OCI-LY1 (cell line): Measurements from ENCODE around the gene TRIO.

Experiments used
- H2AFZ ChIP-seq: fragments of 200-600 bp; sonication (generic), shearing (Covaris generic); 2 replicates; pipeline ENCODE4 v1.6.0; 2014; ENCODE audit warnings: antibody characterized with exemption, mild to moderate bottlenecking, low read length
- H3F3A ChIP-seq: fragments of 200-600 bp; sonication (generic), shearing (Covaris generic); 2 replicates; pipeline ENCODE4 v1.6.0; 2014; ENCODE audit warnings: mild to moderate bottlenecking, antibody characterized with exemption, low read length, moderate library complexity; ENCODE audit not compliant: insufficient read depth
- H3K27ac ChIP-seq: fragments of 200-600 bp; sonication (generic); 2 replicates; pipeline ENCODE4 v1.5.1; 2014; ENCODE audit warnings: low read length, mixed run types, mild to moderate bottlenecking, low read depth; ENCODE audit not compliant: poor library complexity, severe bottlenecking
- H3K27me3 ChIP-seq: fragments of 200-600 bp; sonication (generic); 2 replicates; pipeline ENCODE4 v1.6.0; 2014; ENCODE audit warnings: antibody characterized with exemption, mild to moderate bottlenecking, low read length, moderate library complexity; ENCODE audit not compliant: insufficient read depth
- H3K36me3 ChIP-seq: fragments of 200-600 bp; sonication (generic); 2 replicates; pipeline ENCODE4 v1.6.1; 2014; ENCODE audit warnings: mild to moderate bottlenecking, antibody characterized with exemption, low read length, moderate library complexity, mixed read lengths; ENCODE audit not compliant: insufficient read depth
- H3K4me1 ChIP-seq: fragments of 200-600 bp; sonication (generic); 2 replicates; pipeline ENCODE4 v1.5.1; 2014; ENCODE audit warnings: mild to moderate bottlenecking, low read length, moderate library complexity; ENCODE audit not compliant: insufficient read depth, severe bottlenecking
- H3K4me2 ChIP-seq: fragments of 200-600 bp; sonication (generic), shearing (Covaris generic); 2 replicates; pipeline ENCODE4 v1.6.1; 2014; ENCODE audit warnings: low read length
- H3K4me3 ChIP-seq: fragments of 200-600 bp; sonication (generic); 2 replicates; pipeline ENCODE4 v1.5.1; 2014; ENCODE audit warnings: low read length, low read depth, mild to moderate bottlenecking, mixed read lengths; ENCODE audit not compliant: poor library complexity, severe bottlenecking
- H3K79me2 ChIP-seq: fragments of 200-600 bp; shearing (Covaris generic); 2 replicates; pipeline ENCODE4 v1.6.1; 2016; ENCODE audit warnings: mixed run types, low read length, mixed read lengths; ENCODE audit not compliant: insufficient read depth
- H3K9ac ChIP-seq: fragments of 200-600 bp; sonication (generic), shearing (Covaris generic); 2 replicates; pipeline ENCODE4 v1.6.1; 2014; ENCODE audit warnings: mild to moderate bottlenecking, low read length, mixed read lengths
- H3K9me2 ChIP-seq: fragments of 200-600 bp; sonication (generic), shearing (Covaris generic); 2 replicates; pipeline ENCODE4 v1.6.1; 2014; ENCODE audit warnings: low read depth, mild to moderate bottlenecking, low read length, mixed read lengths
- H3K9me3 ChIP-seq: fragments of 200-600 bp; shearing (Covaris generic); 2 replicates; pipeline ENCODE4 v1.6.1; 2014; ENCODE audit warnings: low read length, mixed read lengths
- H4K20me1 ChIP-seq: fragments of 200-600 bp; sonication (generic), shearing (Covaris generic); 2 replicates; pipeline ENCODE4 v1.6.0; 2016; ENCODE audit warnings: mild to moderate bottlenecking, low read length; ENCODE audit not compliant: insufficient read depth
- EZH2 ChIP-seq: fragments of 200-600 bp; sonication (generic), shearing (Covaris generic); IDR thresholded peaks from 2 replicates; pipeline ENCODE4 v1.8.0; 2017; ENCODE audit warnings: borderline replicate concordance, mixed run types, mild to moderate bottlenecking, antibody characterized with exemption, low read length, moderate library complexity, mixed read lengths
- TF ChIP-seq, protein P1 (sequence below): fragments of 200-600 bp; sonication (generic), shearing (Covaris generic); IDR thresholded peaks from 2 replicates; pipeline ENCODE4 v1.5.1; 2017; ENCODE audit warnings: mild to moderate bottlenecking, antibody characterized with exemption, low read length, moderate library complexity, mixed read lengths

TRIO gene

DNA sequence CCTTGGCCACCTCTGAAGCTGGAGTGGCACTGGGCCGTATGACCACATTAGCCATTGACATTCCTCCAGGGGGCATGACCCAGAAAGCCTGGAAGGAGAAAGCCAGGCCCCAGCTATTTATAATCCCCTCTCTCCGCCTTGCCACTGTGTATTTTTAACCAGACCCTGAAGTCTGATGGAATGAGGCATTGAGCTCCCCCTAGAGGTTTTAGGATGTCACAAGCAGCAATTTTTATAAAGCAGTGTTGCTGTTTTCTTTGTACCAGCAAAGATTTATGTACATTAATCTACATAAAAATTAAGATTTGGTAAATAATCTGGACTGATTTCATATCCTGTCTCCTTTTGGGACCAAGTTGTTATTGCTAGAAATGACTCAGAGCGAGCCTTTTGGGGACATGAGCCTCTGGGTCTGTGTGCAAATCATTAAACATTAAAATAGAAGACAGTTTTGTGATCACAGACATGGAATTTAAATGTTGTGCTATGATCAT is 127.1 kb downstream of the TRIO start:
- Histone ChIP-seq H3K9ac (no peak overlapping the region), H3K79me2 (no peaks in the 10 kb centered on the region)
- TF ChIP-seq EZH2: no peak
- TF ChIP-seq, protein P1, sequence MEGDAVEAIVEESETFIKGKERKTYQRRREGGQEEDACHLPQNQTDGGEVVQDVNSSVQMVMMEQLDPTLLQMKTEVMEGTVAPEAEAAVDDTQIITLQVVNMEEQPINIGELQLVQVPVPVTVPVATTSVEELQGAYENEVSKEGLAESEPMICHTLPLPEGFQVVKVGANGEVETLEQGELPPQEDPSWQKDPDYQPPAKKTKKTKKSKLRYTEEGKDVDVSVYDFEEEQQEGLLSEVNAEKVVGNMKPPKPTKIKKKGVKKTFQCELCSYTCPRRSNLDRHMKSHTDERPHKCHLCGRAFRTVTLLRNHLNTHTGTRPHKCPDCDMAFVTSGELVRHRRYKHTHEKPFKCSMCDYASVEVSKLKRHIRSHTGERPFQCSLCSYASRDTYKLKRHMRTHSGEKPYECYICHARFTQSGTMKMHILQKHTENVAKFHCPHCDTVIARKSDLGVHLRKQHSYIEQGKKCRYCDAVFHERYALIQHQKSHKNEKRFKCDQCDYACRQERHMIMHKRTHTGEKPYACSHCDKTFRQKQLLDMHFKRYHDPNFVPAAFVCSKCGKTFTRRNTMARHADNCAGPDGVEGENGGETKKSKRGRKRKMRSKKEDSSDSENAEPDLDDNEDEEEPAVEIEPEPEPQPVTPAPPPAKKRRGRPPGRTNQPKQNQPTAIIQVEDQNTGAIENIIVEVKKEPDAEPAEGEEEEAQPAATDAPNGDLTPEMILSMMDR: peak; percentile 64

DNA sequence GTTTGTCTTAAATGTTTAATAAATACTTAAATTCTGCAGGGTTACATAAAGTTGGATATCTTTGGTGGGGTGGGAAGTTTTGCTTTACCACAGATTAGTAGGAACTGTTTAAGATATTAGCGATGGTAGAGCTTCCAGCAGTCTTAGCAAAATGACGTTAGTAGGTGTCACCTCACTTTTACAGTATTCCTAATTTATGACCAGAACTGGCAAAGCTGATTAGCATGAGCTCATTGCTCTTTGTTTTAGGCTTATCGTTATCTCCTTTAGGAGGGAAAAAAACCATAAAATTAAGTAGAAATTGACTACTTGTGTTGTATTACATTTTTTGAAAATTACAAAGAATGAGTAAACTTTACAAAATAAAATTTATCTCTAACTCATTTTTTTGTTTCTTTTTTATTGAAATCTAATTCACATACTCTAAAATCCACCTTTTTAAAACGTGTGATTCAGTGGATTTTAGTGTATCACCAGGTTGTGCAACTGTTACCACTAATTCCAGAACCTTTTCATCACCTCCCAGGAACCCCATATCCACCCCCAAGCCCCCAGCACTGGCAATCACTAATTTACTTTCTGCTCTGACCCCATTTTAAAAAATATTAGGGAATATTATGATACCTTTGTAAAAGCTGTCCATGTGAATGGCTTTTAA is 129.5 kb downstream of the TRIO start:
- Histone ChIP-seq H3K27ac (no peak overlapping the region), H3K9me2 (no peaks in the 10 kb centered on the region), H2AFZ (no peak overlapping the region), H3K27me3 (no peaks in the 10 kb centered on the region), H3K4me2 (no peak overlapping the region), H4K20me1 (no peaks in the 10 kb centered on the region), H3K79me2 (no peaks in the 10 kb centered on the region), H3K9ac (no peak overlapping the region), H3K4me3 (no peak overlapping the region), H3K9me3 (no peaks in the 10 kb centered on the region), H3F3A (no peaks in the 10 kb centered on the region), H3K4me1 (no peaks in the 10 kb centered on the region), H3K36me3 (no peaks in the 10 kb centered on the region)
- TF ChIP-seq, protein P1: no peak
- TF ChIP-seq EZH2: no peak

More for the DNA sequence above, 127.1 kb downstream of the TRIO start:
- Histone ChIP-seq H2AFZ (no peak overlapping the region), H3K4me1 (no peaks in the 10 kb centered on the region), H3K4me2 (no peak overlapping the region), H3K27ac (no peak overlapping the region), H3K36me3 (no peaks in the 10 kb centered on the region), H3K9me3 (no peaks in the 10 kb centered on the region), H3K4me3 (no peak overlapping the region), H3K9me2 (no peaks in the 10 kb centered on the region), H3K27me3 (no peaks in the 10 kb centered on the region), H4K20me1 (no peaks in the 10 kb centered on the region), H3F3A (no peaks in the 10 kb centered on the region)

DNA sequence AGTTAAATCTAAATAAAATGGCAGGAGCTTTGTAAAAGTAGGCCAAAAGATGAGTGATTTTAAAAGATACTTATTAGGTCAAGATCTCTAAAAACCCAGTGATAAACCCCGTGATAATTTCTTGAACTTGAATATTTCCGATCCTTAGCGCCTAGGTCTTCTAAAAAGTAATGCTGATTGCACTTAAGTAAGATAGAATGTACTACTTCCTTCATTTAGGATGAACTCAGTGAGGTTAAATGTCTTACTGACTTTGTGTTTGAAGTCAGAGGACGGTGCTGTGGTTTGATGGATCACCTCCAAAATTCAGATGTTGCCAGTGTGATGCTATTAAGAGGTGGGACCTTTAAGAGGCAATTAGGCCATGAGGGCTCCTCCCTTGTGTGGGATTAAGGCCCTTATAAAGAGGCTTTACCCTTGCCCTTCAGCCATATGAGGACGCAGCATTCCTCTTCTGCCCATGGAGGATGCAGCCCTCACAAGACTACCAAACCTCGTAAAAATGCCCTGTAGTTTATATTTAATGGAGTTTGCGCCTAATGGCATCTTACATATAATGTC is 130.1 kb downstream of the TRIO start:
- H3K4me1 ChIP-seq: no peaks in the 10 kb centered on the region
- H4K20me1 ChIP-seq: no peaks in the 10 kb centered on the region
- no peaks in the 10 kb centered on the region for H3F3A ChIP-seq
- H3K27me3 ChIP-seq: no peaks in the 10 kb centered on the region
- H3K27ac ChIP-seq: no peak overlapping the region
- H3K36me3 ChIP-seq: no peaks in the 10 kb centered on the region
- no peaks in the 10 kb centered on the region for H3K79me2 ChIP-seq
- H3K4me3 ChIP-seq: no peak overlapping the region
- H3K4me2 ChIP-seq: no peak overlapping the region
- H3K9me2 ChIP-seq: no peaks in the 10 kb centered on the region
- no peak for TF ChIP-seq EZH2
- TF ChIP-seq, protein P1: no peak
- H3K9me3 ChIP-seq: no peaks in the 10 kb centered on the region
- H3K9ac ChIP-seq: no peak overlapping the region
- no peak overlapping the region for H2AFZ ChIP-seq
